GM13976 (cell line): ENCODE results near the gene BPIFB6.

ENCODE experiments used
- DNase-seq: peaks from one replicate; pipeline ENCODE4 v3.0.0; 2012; ENCODE audit warnings: low spot score
- in situ Hi-C: fragments of 300-500 bp; cut with MboI; formaldehyde crosslinking; loops from one replicate; pipeline ENCODE4 v1.12.0; 2022; ENCODE audit warnings: low sequenced_read_pairs, mixed read lengths, inconsistent platforms; ENCODE audit not compliant: unreplicated experiment
- TF ChIP-seq, protein P1 (sequence below): IDR thresholded peaks from 2 replicates; pipeline ENCODE4 v1.5.1; 2012; ENCODE audit warnings: borderline replicate concordance, mild to moderate bottlenecking; ENCODE audit not compliant: insufficient read depth; ENCODE audit errors: extremely low read depth, missing control alignments, control extremely low read depth

The BPIFB6 gene

DNA sequence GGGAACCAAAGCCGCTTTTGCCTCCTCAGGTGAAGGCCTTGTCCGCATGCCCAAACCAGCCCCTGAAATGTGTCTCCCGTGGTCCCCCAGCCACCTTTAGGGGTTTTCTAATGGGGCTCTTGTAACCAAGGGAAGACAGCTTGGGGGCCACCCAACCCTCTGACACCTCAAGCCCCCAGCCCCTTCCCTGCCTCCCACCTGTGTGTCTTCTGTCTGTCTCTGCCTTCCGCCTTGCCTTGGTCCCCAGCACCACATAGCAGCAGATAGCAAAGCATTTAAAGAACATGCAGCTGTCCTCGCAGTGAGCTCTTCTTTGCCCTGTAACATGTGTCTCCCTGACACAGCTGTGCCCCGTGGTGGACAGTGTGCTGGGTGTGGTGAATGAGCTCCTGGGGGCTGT lies 31.8 kb downstream of the BPIFB6 start:
- in situ Hi-C loops: no loop called here
- no peak for DNase-seq
- TF ChIP-seq, protein P1, sequence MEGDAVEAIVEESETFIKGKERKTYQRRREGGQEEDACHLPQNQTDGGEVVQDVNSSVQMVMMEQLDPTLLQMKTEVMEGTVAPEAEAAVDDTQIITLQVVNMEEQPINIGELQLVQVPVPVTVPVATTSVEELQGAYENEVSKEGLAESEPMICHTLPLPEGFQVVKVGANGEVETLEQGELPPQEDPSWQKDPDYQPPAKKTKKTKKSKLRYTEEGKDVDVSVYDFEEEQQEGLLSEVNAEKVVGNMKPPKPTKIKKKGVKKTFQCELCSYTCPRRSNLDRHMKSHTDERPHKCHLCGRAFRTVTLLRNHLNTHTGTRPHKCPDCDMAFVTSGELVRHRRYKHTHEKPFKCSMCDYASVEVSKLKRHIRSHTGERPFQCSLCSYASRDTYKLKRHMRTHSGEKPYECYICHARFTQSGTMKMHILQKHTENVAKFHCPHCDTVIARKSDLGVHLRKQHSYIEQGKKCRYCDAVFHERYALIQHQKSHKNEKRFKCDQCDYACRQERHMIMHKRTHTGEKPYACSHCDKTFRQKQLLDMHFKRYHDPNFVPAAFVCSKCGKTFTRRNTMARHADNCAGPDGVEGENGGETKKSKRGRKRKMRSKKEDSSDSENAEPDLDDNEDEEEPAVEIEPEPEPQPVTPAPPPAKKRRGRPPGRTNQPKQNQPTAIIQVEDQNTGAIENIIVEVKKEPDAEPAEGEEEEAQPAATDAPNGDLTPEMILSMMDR: no peak

DNA sequence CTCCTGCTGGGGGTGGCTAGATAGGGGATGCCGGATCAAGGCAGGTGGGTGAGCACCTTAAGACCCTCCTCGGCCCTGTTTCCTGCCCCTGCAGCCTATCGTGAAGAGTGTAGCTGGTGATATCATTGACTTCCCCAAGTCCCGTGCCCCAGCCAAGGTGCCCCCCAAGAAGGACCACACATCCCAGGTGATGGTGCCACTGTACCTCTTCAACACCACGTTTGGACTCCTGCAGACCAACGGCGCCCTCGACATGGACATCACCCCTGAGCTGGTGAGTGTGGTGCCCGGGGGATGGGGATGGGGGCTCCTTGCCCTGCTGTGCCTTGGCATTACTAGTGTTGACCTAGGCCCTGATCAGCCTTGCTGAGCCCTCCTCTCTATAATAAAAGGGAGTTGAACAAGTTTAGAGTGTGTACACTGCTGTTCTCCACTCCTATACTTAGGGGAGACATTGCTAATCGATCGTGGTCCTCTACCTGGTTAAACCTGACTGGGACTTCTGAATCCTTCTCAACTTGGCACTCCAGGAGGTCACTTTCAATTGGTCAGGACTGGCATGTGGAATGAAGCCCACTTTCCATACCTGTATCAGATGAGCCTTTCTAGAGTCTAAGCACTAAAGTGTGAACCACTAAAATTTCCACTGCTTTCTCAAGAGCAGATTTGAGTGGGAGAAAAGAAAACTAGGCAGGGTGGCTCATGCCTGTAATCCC lies 33.3 kb downstream of the BPIFB6 start:
- no peak for DNase-seq
- TF ChIP-seq, protein P1: no peak
- in situ Hi-C loops: no loop called here

DNA sequence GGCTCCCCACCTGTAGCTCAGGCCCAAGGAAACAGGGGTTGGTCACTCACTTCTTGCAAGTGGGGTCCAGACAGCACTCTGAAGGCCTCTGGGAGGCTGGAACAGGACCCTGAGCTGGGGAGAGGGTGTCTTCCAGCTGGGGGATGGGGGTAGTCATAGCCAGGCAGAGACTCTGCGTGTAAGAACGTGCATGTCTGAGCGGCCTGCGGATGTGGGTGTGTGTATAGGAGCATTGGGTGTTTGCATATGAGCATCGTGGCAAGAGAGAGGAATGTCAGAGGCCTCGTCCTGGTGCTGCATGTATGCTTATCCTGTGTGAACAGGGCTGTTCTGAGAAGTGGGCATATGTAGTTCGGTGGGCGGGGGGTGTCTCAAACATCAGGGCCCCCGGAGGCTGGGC lies 34.3 kb downstream of the BPIFB6 start:
- no peak for DNase-seq
- TF ChIP-seq, protein P1: no peak
- in situ Hi-C loops: no loop called here

DNA sequence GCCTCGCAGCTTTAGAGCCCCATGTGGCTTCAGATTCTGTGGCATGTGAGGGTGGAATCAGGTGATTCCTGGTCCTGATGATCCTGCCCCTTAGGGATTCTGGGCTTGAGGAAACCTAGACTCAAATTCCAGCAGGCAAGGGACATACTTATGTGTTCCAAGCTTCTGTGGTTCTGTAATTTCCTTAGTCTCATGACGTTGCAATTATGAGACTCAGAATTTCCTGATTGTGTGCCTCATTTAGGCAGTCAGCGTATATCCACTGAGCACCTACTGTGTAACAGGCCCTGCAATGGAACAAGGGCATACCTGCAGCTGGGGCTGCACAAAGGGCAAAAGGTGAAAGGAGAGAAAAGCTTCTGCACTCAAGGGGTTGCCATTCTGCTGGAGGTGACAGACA lies 36.4 kb downstream of the BPIFB6 start:
- TF ChIP-seq, protein P1: no peak
- no peak for DNase-seq
- in situ Hi-C loops: no loop called here

DNA sequence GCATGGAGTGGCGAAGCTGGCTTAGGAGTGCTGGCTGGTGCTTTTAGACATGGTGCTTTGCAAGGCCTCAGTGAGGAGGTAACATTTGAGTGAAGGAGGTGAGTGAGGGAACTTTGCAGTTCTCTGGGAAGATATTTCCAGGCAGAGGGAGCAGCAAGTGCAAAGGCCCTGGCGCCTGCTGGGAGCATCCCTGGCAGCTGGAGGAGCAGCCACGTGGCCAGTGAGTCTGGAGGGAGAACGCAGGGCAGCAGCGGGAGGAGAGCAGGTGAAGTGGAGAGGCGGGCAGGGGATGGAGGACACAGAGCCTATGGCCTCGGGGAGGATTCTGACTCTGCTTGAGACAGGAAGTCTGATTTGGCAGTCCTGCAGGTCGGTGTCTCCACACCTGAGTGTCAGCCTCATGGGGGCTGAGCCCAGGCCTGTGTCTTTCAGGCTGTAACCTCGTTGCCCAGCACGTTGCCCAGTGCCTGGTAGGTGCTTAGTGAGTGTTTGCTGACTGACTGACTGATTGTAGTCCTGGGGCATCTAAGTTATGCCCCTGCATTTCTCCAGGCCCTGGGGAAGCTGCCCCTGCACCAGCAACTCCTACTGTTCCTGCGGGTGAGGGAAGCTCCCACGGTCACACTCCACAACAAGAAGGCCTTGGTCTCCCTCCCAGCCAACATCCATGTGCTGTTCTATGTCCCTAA lies 36.9 kb downstream of the BPIFB6 start:
- no peak for DNase-seq
- TF ChIP-seq, protein P1: no peak
- in situ Hi-C loops: no loop called here

DNA sequence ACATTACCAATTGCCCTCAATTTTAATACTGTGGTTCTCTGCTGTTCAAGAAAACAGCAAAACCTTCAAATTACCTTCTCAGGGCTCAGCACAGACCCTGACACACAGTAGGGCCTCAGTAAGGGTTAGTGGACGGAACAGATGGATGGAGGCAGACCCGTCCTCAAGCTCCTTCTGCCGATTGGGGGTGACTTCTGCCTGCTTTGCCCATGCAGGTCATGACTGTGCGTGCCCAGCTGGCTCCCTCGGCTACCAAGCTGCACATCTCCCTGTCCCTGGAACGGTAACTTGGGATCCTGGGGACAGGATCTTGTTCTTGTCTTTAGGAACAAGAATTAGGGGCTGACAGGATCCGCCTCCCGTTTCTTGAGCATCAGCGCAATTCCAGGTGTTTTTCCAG lies 38.2 kb downstream of the BPIFB6 start:
- DNase-seq: no peak
- TF ChIP-seq, protein P1: no peak
- in situ Hi-C loops: no loop called here
